SK-N-SH (cell line): Measurements from ENCODE around the gene RMDN3. TPM values are rescaled to one million over a fixed set of nuclear protein-coding genes. Genes with fewer than 3 reads are reported as not detected.

ENCODE experiments used
- CTCF ChIA-PET: fragments of 300-600, 350-600 bp; formaldehyde crosslinking; extraction: SDS; loops from one replicate; lab custom pipeline; 2021; lab: Yijun Ruan, JAX
- POLR2A ChIA-PET: fragments of 350-600 bp; sonication (Branson Sonifier 250); formaldehyde crosslinking; extraction: SDS; loops from one replicate; lab custom pipeline; 2020; ENCODE audit warnings: antibody characterized with exemption, inconsistent platforms; lab: Yijun Ruan, JAX
- DNase-seq: peaks from one replicate; pipeline ENCODE4 v3.0.0; 2012
- H2AFZ ChIP-seq: fragments of 200-600 bp; sonication (generic); 2 replicates; pipeline ENCODE4 v1.8.1; 2016; ENCODE audit warnings: antibody characterized with exemption, mild to moderate bottlenecking, low read depth
- H3F3A ChIP-seq: fragments of 200-600 bp; sonication (generic); replicated peaks from 2 replicates; pipeline ENCODE3; 2016; ENCODE audit warnings: antibody characterized with exemption, mild to moderate bottlenecking; ENCODE audit not compliant: insufficient read depth
- H3K27ac ChIP-seq, 2 experiments: fragments of 200-500 bp in 1 of 2; fragments of 200-600 bp in 1 of 2; sonication (Bioruptor generic) in 1 of 2; sonication (generic), shearing (Covaris generic) in 1 of 2; 2 replicates each; pipeline versions ENCODE4 v1.5.1 to v1.6.1; 2014 to 2016; ENCODE audit warnings: low read depth in 2 of 2, inconsistent platforms in 1 of 2, low read length in 1 of 2, mild to moderate bottlenecking in 1 of 2, mixed read lengths in 1 of 2
- H3K27me3 ChIP-seq: fragments of 200-600 bp; sonication (generic), shearing (Covaris generic); 2 replicates; pipeline ENCODE4 v1.6.1; 2016; ENCODE audit warnings: mixed run types; ENCODE audit not compliant: insufficient read depth
- H3K36me3 ChIP-seq, 2 experiments: fragments of 200-500 bp in 1 of 2; fragments of 200-600 bp in 1 of 2; sonication (Bioruptor generic) in 1 of 2; sonication (generic) in 1 of 2; replicated peaks in 1 of 2; 2 replicates each; pipeline versions ENCODE3 to v1.5.1; 2014 to 2016; ENCODE audit warnings: low read length in 1 of 2, mild to moderate bottlenecking in 1 of 2; ENCODE audit not compliant: insufficient read depth in 2 of 2, control insufficient read depth in 1 of 2
- H3K4me1 ChIP-seq, 2 experiments: fragments of 200-500 bp in 1 of 2; fragments of 200-600 bp in 1 of 2; sonication (Bioruptor generic) in 1 of 2; sonication (generic), shearing (Covaris generic) in 1 of 2; 2 replicates each; pipeline versions ENCODE4 v1.5.1 to v1.6.1; 2014 to 2016; ENCODE audit warnings: low read depth in 1 of 2, low read length in 1 of 2, mixed run types in 1 of 2; ENCODE audit not compliant: insufficient read depth in 2 of 2, control insufficient read depth in 1 of 2
- H3K4me2 ChIP-seq: fragments of 200-600 bp; sonication (generic), shearing (Covaris generic); 2 replicates; pipeline ENCODE4 v1.6.1; 2017; ENCODE audit warnings: mixed run types
- H3K4me3 ChIP-seq, 2 experiments: fragments of 200-500 bp in 1 of 2; fragments of 200-600 bp in 1 of 2; sonication (Bioruptor generic) in 1 of 2; sonication (generic), shearing (Covaris generic) in 1 of 2; 2 replicates each; pipeline versions ENCODE4 v1.5.1 to v1.8.1; 2014 to 2016; ENCODE audit warnings: low read depth in 2 of 2, inconsistent platforms in 1 of 2, low read length in 1 of 2, mild to moderate bottlenecking in 1 of 2, mixed read lengths in 1 of 2, moderate library complexity in 1 of 2
- H3K79me2 ChIP-seq: fragments of 200-600 bp; sonication (generic); 2 replicates; pipeline ENCODE4 v1.8.1; 2017; ENCODE audit warnings: mild to moderate bottlenecking; ENCODE audit not compliant: insufficient read depth
- H3K9ac ChIP-seq: fragments of 200-600 bp; sonication (generic); 2 replicates; pipeline ENCODE4 v1.6.1; 2017; ENCODE audit warnings: mixed run types
- H3K9me2 ChIP-seq: fragments of 200-600 bp; sonication (generic); 2 replicates; pipeline ENCODE4 v1.6.1; 2017; ENCODE audit warnings: mixed run types
- H3K9me3 ChIP-seq: fragments of 200-600 bp; sonication (generic); 2 replicates; pipeline ENCODE4 v1.6.1; 2017; ENCODE audit warnings: mixed run types, mild to moderate bottlenecking, moderate library complexity
- H4K20me1 ChIP-seq: fragments of 200-600 bp; sonication (generic); 2 replicates; pipeline ENCODE4 v1.6.1; 2017; ENCODE audit warnings: mild to moderate bottlenecking, mixed run types; ENCODE audit not compliant: insufficient read depth
- CTCF ChIP-seq: fragments of 200-600 bp; sonication (generic); IDR thresholded peaks from 2 replicates; pipeline ENCODE4 v1.6.1; 2017; ENCODE audit warnings: antibody characterized with exemption, mild to moderate bottlenecking, moderate library complexity
- ELF1 ChIP-seq: IDR thresholded peaks from 2 replicates; pipeline ENCODE4 v1.4.0; 2012
- EP300 ChIP-seq, 2 experiments: IDR thresholded peaks; 2 replicates each; pipeline versions ENCODE4 v1.4.0 to v1.6.1; 2012; ENCODE audit warnings: borderline replicate concordance in 1 of 2, low read depth in 1 of 2, low read length in 1 of 2
- EZH2phosphoT487 ChIP-seq: fragments of 200-600 bp; sonication (generic); IDR thresholded peaks from 2 replicates; pipeline ENCODE4 v1.6.1; 2017; ENCODE audit warnings: low read depth, mixed run types, mild to moderate bottlenecking, antibody characterized with exemption, moderate library complexity, borderline replicate concordance
- FOXJ3 ChIP-seq: sonication (generic); formaldehyde crosslinking; IDR thresholded peaks from 2 replicates; pipeline ENCODE4 v1.5.1; 2020; ENCODE audit warnings: mild to moderate bottlenecking, missing genetic modification reagents
- FOXM1 ChIP-seq: IDR thresholded peaks from 2 replicates; pipeline ENCODE4 v1.4.0; 2012; ENCODE audit warnings: low read depth, mild to moderate bottlenecking
- GATA2 ChIP-seq: sonication (generic); formaldehyde crosslinking; IDR thresholded peaks from 2 replicates; pipeline ENCODE4 v1.5.0; 2020; ENCODE audit warnings: mild to moderate bottlenecking, missing genetic modification reagents
- IRF3 ChIP-seq: fragments of 150-350 bp; IDR thresholded peaks from 2 replicates; pipeline ENCODE4 v1.6.1; 2016; ENCODE audit warnings: mild to moderate bottlenecking, low read depth, low read length
- JUND ChIP-seq: IDR thresholded peaks from 2 replicates; pipeline ENCODE4 v1.4.0; 2012
- NRF1 ChIP-seq: IDR thresholded peaks from 2 replicates; pipeline ENCODE4 v1.6.1; 2012; ENCODE audit warnings: low read depth, mild to moderate bottlenecking, low read length
- RAD21 ChIP-seq: IDR thresholded peaks from 2 replicates; pipeline ENCODE4 v1.6.1; 2012; ENCODE audit warnings: mild to moderate bottlenecking, low read length
- RFX5 ChIP-seq: IDR thresholded peaks from 2 replicates; pipeline ENCODE4 v1.6.1; 2012; ENCODE audit warnings: mild to moderate bottlenecking, improper control_type of control experiment, low read length
- RXRA ChIP-seq: IDR thresholded peaks from 2 replicates; pipeline ENCODE4 v1.4.0; 2012; ENCODE audit warnings: low read depth, mild to moderate bottlenecking, borderline replicate concordance
- SIN3A ChIP-seq: IDR thresholded peaks from 2 replicates; pipeline ENCODE4 v1.6.1; 2012; ENCODE audit warnings: low read depth, mild to moderate bottlenecking, low read length, moderate library complexity, borderline replicate concordance
- SMC3 ChIP-seq: IDR thresholded peaks from 2 replicates; pipeline ENCODE4 v1.6.1; 2012; ENCODE audit warnings: low read depth, low read length, improper control_type of control experiment
- TCF12 ChIP-seq: IDR thresholded peaks from 2 replicates; pipeline ENCODE4 v1.4.0; 2012
- ZBTB33 ChIP-seq: IDR thresholded peaks from 2 replicates; pipeline ENCODE4 v1.4.0; 2012; ENCODE audit warnings: low read depth, borderline replicate concordance
- WGBS: methylation state at CpG from one replicate; pipeline ENCODE4 v1.1.6; 2017; ENCODE audit warnings: low lambda C conversion rate; 5-methylcytosine and 5-hydroxymethylcytosine counted together
- polyA plus RNA-seq, 3 experiments: library from polyadenylated mRNA; depleted of rRNA; stranded (reverse); fragments of >200 nt; gene quantifications; 2 replicates each; pipeline ENCODE4 v1.2.3, GENCODE V29; 2012

RMDN3 gene
- polyA plus RNA-seq, 1 of the 3 experiments (the other 2 are of a cell fraction): 33.0 TPM

- H2AFZ ChIP-seq: no peak overlapping the region
- H3K27ac ChIP-seq: no peak overlapping the region
- no peaks in the 10 kb centered on the region for H3K4me1 ChIP-seq
- ChIA-PET CTCF (interaction anchor here (1.5 to 4.9 kb wide), 2 partner anchors 12 to 76 kb away, joined by 3 to 22 read pairs; no protein-coding TSS in a partner anchor), POLR2A (no interaction called here)
- 0 out of 2 replicates have a peak, but pooled peaks cover 3% of the 10 kb centered on the region for H3K79me2 ChIP-seq
- no peak for TF ChIP-seq FOXJ3 (CRISPR knock-in tag)
- no peak for TF ChIP-seq RXRA
- no peak for TF ChIP-seq JUND
- TF ChIP-seq SMC3: no peak
- TF ChIP-seq IRF3: no peak
- no peak for TF ChIP-seq EZH2phosphoT487
- no peaks in the 10 kb centered on the region for H3K27me3 ChIP-seq
- H3F3A ChIP-seq: no peaks in the 10 kb centered on the region
- H3K9ac ChIP-seq: no peak overlapping the region
- H3K4me3 ChIP-seq: no peak overlapping the region
- no peak overlapping the region for H3K4me2 ChIP-seq
- H4K20me1 ChIP-seq: no peaks in the 10 kb centered on the region
- H3K9me3 ChIP-seq: no peaks in the 10 kb centered on the region
- H3K9me2 ChIP-seq: no peaks in the 10 kb centered on the region
- peaks cover 6 to 27% of the 10 kb centered on the region in 2 experiments for H3K36me3 ChIP-seq
- DNase-seq: no peak
- WGBS: 95% methylated on average over 2 of the region's 2 CpGs
Measured at GRCh38 chr15:40706121-40706520, 48.9 kb downstream of the RMDN3 start.

- Histone ChIP-seq H3K27ac (no peak overlapping the region), H3K79me2 (peaks cover 23% of the 10 kb centered on the region), H3K9me2 (no peaks in the 10 kb centered on the region), H3K4me2 (no peak overlapping the region), H3K9ac (no peak overlapping the region), H3K4me1 (no peaks in the 10 kb centered on the region), H3K27me3 (no peaks in the 10 kb centered on the region), H4K20me1 (no peaks in the 10 kb centered on the region), H3F3A (no peaks in the 10 kb centered on the region), H3K36me3 (peaks cover 6 to 19% of the 10 kb centered on the region in 2 experiments), H3K4me3 (no peak overlapping the region), H3K9me3 (no peaks in the 10 kb centered on the region), H2AFZ (no peak overlapping the region)
- peak; percentile 36 for DNase-seq
- TF ChIP-seq FOXM1: no peak
- TF ChIP-seq SIN3A: no peak
- TF ChIP-seq SMC3: no peak
- no peak for TF ChIP-seq RXRA
- TF ChIP-seq ZBTB33: no peak
- TF ChIP-seq NRF1: no peak
- no peak for TF ChIP-seq RFX5
- no peak for TF ChIP-seq JUND
- no peak for TF ChIP-seq GATA2 (CRISPR knock-in tag)
- TF ChIP-seq ELF1: no peak
- TF ChIP-seq TCF12: no peak
- peak; percentile 53 for TF ChIP-seq CTCF
- TF ChIP-seq RAD21: peak; percentile 61
- TF ChIP-seq EP300 (IDR thresholded peaks at IDR 0.05; ENCODE audit: borderline replicate concordance in 1 of 2, low read depth in 1 of 2, low read length in 1 of 2): no peak
- ChIA-PET CTCF (interaction anchor here (0.7 to 1.8 kb wide), 3 partner anchors 10 to 45 kb away, joined by 3 to 6 read pairs (median 5); no protein-coding TSS in a partner anchor), POLR2A (no interaction called here)
- 98% methylated on average over 7 of the region's 7 CpGs for WGBS
Measured at GRCh38 chr15:40702077-40702476, 53.0 kb downstream of the RMDN3 start.
